ENCODE measurements around the gene NPAS3. TPM values are rescaled to one million over a fixed set of nuclear protein-coding genes. Genes with fewer than 3 reads are reported as not detected.

The NPAS3 gene
- total RNA-seq, 6 experiments from 2014 or later: 0.11 to 0.83 (median 0.21) TPM; not detected in 2

GRCh38 chr14:33685026-33685425 lies 746.3 kb downstream of the NPAS3 start:
- 76% methylated on average over 9 of the region's 9 CpGs for WGBS (ENCODE audit: insufficient coverage, low coverage, low lambda C conversion rate, missing lambda C conversion rate)
- intact Hi-C loops (cut with DNase I): no loop called here
- Histone ChIP-seq H3K4me3 (no peak overlapping the region), H3K27me3 (no peaks in the 10 kb centered on the region), H3K4me1 (no peaks in the 10 kb centered on the region), H3K9me3 (no peaks in the 10 kb centered on the region), H3K27ac (no peak overlapping the region), H3K36me3 (no peaks in the 10 kb centered on the region)
- ATAC-seq: no peak
- no peak for TF ChIP-seq POLR2A (IDR thresholded peaks at IDR 0.05)
- TF ChIP-seq, protein P1, sequence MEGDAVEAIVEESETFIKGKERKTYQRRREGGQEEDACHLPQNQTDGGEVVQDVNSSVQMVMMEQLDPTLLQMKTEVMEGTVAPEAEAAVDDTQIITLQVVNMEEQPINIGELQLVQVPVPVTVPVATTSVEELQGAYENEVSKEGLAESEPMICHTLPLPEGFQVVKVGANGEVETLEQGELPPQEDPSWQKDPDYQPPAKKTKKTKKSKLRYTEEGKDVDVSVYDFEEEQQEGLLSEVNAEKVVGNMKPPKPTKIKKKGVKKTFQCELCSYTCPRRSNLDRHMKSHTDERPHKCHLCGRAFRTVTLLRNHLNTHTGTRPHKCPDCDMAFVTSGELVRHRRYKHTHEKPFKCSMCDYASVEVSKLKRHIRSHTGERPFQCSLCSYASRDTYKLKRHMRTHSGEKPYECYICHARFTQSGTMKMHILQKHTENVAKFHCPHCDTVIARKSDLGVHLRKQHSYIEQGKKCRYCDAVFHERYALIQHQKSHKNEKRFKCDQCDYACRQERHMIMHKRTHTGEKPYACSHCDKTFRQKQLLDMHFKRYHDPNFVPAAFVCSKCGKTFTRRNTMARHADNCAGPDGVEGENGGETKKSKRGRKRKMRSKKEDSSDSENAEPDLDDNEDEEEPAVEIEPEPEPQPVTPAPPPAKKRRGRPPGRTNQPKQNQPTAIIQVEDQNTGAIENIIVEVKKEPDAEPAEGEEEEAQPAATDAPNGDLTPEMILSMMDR (IDR thresholded peaks at IDR 0.05): no peak
- no peak for DNase-seq

- TF ChIP-seq, protein P1 (IDR thresholded peaks at IDR 0.05): no peak
- no peak for TF ChIP-seq POLR2A (IDR thresholded peaks at IDR 0.05)
- DNase-seq (no peak), ATAC-seq (no peak)
- Histone ChIP-seq H3K4me1 (no peaks in the 10 kb centered on the region), H3K4me3 (no peak overlapping the region), H3K27me3 (no peaks in the 10 kb centered on the region), H3K36me3 (no peaks in the 10 kb centered on the region), H3K9me3 (no peaks in the 10 kb centered on the region), H3K27ac (no peak overlapping the region)
- WGBS (ENCODE audit: insufficient coverage, low coverage, low lambda C conversion rate, missing lambda C conversion rate): 40% methylated on average over 1 of the region's 1 CpG
- intact Hi-C loops (cut with DNase I): no loop called here
These were observed 747.0 kb downstream of the NPAS3 start for GRCh38 chr14:33685698-33686097.

GRCh38 chr14:33686218-33686617 lies 747.5 kb downstream of the NPAS3 start:
- H3K4me1 ChIP-seq: no peaks in the 10 kb centered on the region
- no peaks in the 10 kb centered on the region for H3K9me3 ChIP-seq
- H3K4me3 ChIP-seq: no peak overlapping the region
- WGBS (ENCODE audit: insufficient coverage, low coverage, low lambda C conversion rate, missing lambda C conversion rate): 41% methylated on average over 3 of the region's 3 CpGs
- H3K36me3 ChIP-seq: no peaks in the 10 kb centered on the region
- H3K27me3 ChIP-seq: no peaks in the 10 kb centered on the region
- TF ChIP-seq, protein P1 (IDR thresholded peaks at IDR 0.05): no peak
- TF ChIP-seq POLR2A (IDR thresholded peaks at IDR 0.05): no peak
- DNase-seq (no peak), ATAC-seq (no peak)
- intact Hi-C loops (cut with DNase I): no loop called here
- no peak overlapping the region for H3K27ac ChIP-seq

- DNase-seq (no peak), ATAC-seq (no peak)
- TF ChIP-seq POLR2A (IDR thresholded peaks at IDR 0.05): no peak
- TF ChIP-seq, protein P1 (IDR thresholded peaks at IDR 0.05): no peak
- intact Hi-C loops (cut with DNase I): no loop called here
- H3K36me3 ChIP-seq: no peaks in the 10 kb centered on the region
- no peaks in the 10 kb centered on the region for H3K27me3 ChIP-seq
- no peak overlapping the region for H3K4me3 ChIP-seq
- no peaks in the 10 kb centered on the region for H3K9me3 ChIP-seq
- H3K27ac ChIP-seq: no peak overlapping the region
- H3K4me1 ChIP-seq: no peaks in the 10 kb centered on the region
- WGBS (ENCODE audit: insufficient coverage, low coverage, low lambda C conversion rate, missing lambda C conversion rate): 54% methylated on average over 4 of the region's 4 CpGs
These were observed 748.2 kb downstream of the NPAS3 start for GRCh38 chr14:33686856-33687255.

DNA sequence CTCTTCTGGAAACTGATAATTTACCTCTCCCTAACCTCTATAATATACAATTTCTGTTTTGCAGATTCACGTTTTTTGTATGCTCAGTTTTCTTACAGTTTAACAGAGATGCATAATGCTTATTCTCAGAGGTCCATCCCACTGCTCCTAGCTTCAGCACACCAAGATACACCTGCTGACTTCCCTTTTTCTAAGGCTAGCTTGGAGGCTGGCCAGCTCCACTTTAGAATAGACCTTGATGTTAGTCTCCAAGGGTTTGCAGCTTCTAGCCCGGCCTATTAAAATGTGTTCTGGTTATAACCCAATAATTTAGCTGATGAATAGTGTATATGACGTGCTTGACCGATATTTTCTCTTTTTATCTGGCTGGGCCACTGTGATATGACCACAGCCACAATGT lies 751.0 kb downstream of the NPAS3 start:
- Histone ChIP-seq H3K4me1 (no peaks in the 10 kb centered on the region), H3K9me3 (no peaks in the 10 kb centered on the region), H3K4me3 (no peak overlapping the region), H3K36me3 (no peaks in the 10 kb centered on the region), H3K27me3 (no peaks in the 10 kb centered on the region), H3K27ac (no peak overlapping the region)
- 49% methylated on average over 3 of the region's 4 CpGs for WGBS (ENCODE audit: insufficient coverage, low coverage, low lambda C conversion rate, missing lambda C conversion rate)
- no peak for ATAC-seq
- TF ChIP-seq POLR2A (IDR thresholded peaks at IDR 0.05): no peak
- TF ChIP-seq, protein P1 (IDR thresholded peaks at IDR 0.05): no peak
- DNase-seq: no peak
- intact Hi-C loops (cut with DNase I): no loop called here
